HT1080 (cell line): ENCODE data around the gene HSP90AA1. TPM values are rescaled to one million over a fixed set of nuclear protein-coding genes. Genes with fewer than 3 reads are reported as not detected.

Source experiments
- DNase-seq: peaks from one replicate; pipeline ENCODE4 v3.0.0-alpha.2; 2015; ENCODE audit warnings: low read depth
- small RNA-seq: library from RNA; depleted of rRNA; stranded (forward); fragments of <200 nt; gene quantifications from one replicate; pipeline ENCODE3, GENCODE V24; 2014
- total RNA-seq: library from RNA; depleted of rRNA; stranded (reverse); fragments of >200 nt; shearing (Covaris generic); gene quantifications from 2 replicates; pipeline ENCODE4 v1.2.3, GENCODE V29; 2014; rRNA removed

The HSP90AA1 gene
- total RNA-seq, 1 experiment from 2014 or later: 404 TPM

DNA sequence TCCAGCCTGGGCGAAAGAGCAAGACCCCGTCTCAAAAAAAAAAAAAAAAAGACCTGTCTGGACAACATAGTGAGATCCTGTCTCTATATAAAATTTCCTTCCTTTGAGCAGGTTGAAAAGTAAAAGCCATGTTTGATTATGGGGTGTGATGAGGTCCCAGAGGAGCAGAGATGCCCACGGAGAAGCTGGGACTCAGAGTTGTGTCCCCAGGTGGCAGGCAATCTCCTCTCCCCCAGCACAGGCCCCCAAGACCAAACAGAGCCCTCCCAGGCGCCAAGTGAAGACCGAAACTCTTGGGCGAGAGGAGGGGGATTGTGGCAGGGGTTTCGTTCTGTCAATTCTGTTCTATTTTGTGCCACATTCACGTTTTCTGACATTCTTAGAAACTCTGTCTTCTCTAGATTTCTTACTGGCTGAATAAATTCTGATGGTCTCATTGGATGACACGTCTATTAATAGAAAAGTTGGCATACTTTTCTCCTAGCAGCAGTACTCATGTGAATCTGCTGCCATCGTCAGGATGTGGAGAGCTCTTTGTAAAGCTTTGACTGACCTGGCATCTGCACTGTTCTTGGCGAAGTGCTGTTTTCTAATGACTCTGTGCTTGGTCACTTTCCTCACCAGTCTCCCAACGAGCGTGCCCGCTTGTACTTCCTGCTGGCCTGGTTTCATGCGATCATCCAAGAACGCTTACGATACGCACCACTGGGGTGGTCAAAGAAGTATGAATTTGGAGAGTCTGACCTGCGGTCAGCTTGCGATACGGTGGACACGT is 43.4 kb downstream of the HSP90AA1 start:
- DNase-seq: no peak

DNA sequence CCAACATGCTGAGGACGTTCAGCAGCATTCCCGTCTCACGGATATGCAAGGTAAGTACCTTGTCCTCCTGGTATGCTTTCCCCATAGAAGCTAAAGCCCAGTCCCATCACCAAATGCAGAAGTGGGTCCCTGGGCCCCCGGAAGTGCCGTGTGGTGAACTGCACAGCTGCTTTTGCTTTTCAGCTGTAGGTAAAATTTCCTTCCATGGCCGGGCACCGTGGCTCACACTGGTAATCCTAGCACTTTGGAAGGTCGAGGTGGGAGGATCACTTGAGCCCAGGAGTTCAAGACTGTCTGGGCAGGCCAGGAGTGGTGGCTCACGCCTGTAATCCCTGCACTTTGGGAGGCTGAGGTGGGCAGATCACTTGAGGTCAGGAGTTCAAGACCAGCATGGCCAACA is 44.1 kb downstream of the HSP90AA1 start:
- DNase-seq: no peak

DNA sequence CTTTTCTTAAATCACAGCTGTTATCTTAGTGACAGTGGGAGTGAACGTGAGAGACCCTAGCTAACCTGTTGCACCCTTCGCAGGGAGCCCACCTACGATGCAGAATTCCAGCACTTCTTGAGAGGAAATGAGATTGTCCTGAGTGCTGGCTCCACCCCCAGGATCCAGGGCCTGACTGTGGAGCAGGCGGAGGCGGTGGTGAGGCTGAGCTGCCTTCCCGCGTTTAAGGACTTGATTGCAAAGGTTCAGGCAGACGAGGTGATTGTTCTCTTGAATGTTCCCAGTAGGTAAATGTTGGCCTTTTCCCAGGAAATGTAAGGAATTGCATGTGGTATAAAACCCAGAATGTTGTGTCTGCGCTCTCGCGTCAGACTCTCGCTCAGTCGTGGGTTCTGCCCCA is 46.7 kb downstream of the HSP90AA1 start:
- no peak for DNase-seq

GRCh38 chr14:102039157-102039556 is 47.7 kb downstream of the HSP90AA1 start:
- no peak for DNase-seq

DNA sequence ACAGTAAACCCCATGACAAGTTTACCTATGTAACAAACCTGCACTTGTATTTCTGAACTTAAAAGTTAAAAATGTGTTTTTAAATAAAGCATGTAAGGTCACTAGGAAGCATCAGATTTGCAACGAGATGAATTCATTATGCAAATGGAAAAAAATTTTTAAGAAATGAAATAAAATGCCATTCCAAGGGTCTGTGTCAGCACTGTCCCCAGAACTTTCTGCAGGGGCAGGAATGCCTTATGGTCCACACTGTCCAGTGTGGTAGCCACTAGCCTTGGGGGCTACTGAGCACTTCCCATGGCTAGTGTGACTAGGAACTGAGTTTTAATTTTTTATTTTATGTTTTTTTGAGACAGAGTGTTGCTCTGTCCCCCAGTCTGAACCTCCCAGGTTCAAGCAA is 49.2 kb downstream of the HSP90AA1 start:
- no peak for DNase-seq

DNA sequence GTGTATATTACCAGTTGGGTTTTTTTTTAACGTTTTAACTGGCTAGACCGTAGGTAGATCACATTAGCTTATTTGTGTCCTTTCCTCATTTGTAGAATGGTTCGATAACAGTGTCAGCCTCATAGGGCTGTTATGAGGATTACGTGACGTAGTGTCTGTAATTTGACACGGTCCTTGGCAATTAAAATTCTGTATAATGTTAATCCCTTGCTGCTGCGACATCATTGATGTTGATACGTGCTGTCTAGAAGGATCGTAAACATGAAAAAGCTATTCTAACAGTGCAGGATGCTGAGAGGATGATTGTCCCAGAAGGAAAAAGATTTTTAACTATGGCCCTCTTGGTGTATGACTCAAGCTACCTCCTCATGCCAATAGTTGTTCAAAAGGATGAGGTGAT is 50.9 kb downstream of the HSP90AA1 start:
- no peak for DNase-seq

DNA sequence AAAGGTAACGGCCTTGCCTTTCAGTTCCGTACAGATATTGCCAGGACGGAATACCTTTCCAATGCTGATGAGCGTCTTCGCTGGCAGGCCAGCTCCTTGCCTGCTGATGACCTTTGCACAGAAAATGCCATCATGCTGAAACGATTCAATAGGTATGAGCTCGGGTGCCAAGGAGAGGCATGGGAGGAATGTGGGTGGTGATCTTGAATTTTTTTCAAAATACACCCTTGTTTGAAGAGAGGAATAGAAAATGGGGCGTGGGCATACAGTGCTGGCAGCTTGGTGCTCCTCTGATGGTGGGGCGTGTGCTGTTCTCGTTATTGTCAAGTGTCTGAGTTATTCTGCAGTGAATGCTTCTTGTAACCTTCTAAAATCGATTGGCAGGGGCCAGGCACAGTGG is 52.5 kb downstream of the HSP90AA1 start:
- DNase-seq: no peak

- DNase-seq: no peak
Measured at GRCh38 chr14:102033241-102033640, 53.6 kb downstream of the HSP90AA1 start.

Small RNAs within 50 kb of the gene (small RNA-seq; reads per million reads assigned to genes)
- not detected for gene RN7SL472P

Other genes with a start within 250 kb of the HSP90AA1 start
- gene DYNC1H1, start 122.5 kb downstream of the HSP90AA1 start, total RNA-seq: 406 and 409 TPM in 2 replicates
- 18.7 and 21.6 TPM in 2 replicates for gene WDR20, start 52.9 kb upstream of the HSP90AA1 start, total RNA-seq
- 34.5 and 36.6 TPM in 2 replicates for gene MOK, start 218.1 kb upstream of the HSP90AA1 start, total RNA-seq
- gene ZNF839, start 232.7 kb upstream of the HSP90AA1 start, total RNA-seq: 8.0 and 12.5 TPM in 2 replicates